Measurements from ENCODE around the gene CARM1. TPM values are rescaled to one million over a fixed set of nuclear protein-coding genes. Genes with fewer than 3 reads are reported as not detected.

The CARM1 gene
- total RNA-seq, 3 donors from 2014 or later (not counting 1 experiment from before 2014, with no cell fraction given), result 13.4 to 21.3 (median 19.8) TPM

DNA sequence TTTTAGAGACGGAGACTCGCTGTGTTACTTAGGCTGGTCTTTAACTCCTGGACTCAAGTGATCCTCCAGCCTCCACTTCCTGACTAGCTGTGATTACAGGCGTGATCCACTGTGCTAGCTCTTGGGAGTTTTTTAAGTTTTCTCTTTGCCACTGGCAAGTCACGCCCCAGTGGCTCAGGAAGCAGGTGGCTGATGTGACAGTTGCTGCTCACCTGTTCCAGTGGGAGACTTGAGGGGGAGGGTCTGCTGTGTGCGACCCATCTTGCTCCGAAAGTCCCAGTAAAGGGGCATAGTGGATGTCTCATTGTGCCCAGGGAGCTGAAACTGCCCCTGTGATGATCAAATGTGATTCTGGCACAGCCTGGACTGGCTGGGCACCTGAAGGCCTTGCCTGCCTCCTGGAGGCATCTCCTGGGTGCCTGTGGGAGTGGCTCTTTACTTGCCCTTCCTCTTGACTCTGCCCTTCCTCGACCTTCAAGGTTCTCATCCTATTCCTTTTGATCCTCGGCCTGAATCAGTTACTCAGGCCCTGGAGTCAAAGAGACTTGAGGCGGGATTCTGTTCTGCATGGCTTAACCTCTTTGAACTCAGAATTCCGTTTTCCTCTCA, 97.3 kb downstream of the CARM1 start:
- Histone ChIP-seq H3K27me3 (ENCODE audit: control insufficient read depth, insufficient read depth, low read length) (no peaks in the 10 kb centered on the region), H3K36me3 (ENCODE audit: control insufficient read depth, insufficient read depth, low read length) (no peaks in the 10 kb centered on the region), H3K27ac (ENCODE audit: low read length) (no peak overlapping the region), H3K4me1 (ENCODE audit: control insufficient read depth, insufficient read depth, low read length) (peaks cover 19% of the 10 kb centered on the region), H3K4me3 (ENCODE audit: low read length) (no peak overlapping the region), H3K9me3 (ENCODE audit: control insufficient read depth, insufficient read depth, low read length) (no peaks in the 10 kb centered on the region)
- Mint-ChIP-seq H3K27me3 (ENCODE audit: low read depth in 2 of 2) (no peaks in the 10 kb centered on the region), H3K4me3 (no peak overlapping the region), H3K9me3 (no peaks in the 10 kb centered on the region), H3K27ac (no peak overlapping the region), H3K36me3 (no peaks in the 10 kb centered on the region), H3K4me1 (peaks cover 25 to 30% of the 10 kb centered on the region in 2 donors)
- TF ChIP-seq, protein P1, sequence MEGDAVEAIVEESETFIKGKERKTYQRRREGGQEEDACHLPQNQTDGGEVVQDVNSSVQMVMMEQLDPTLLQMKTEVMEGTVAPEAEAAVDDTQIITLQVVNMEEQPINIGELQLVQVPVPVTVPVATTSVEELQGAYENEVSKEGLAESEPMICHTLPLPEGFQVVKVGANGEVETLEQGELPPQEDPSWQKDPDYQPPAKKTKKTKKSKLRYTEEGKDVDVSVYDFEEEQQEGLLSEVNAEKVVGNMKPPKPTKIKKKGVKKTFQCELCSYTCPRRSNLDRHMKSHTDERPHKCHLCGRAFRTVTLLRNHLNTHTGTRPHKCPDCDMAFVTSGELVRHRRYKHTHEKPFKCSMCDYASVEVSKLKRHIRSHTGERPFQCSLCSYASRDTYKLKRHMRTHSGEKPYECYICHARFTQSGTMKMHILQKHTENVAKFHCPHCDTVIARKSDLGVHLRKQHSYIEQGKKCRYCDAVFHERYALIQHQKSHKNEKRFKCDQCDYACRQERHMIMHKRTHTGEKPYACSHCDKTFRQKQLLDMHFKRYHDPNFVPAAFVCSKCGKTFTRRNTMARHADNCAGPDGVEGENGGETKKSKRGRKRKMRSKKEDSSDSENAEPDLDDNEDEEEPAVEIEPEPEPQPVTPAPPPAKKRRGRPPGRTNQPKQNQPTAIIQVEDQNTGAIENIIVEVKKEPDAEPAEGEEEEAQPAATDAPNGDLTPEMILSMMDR (IDR thresholded peaks at IDR 0.05), result no peak
- ATAC-seq (no peak), DNase-seq (peak in 1 of 2 donors; percentile 25)
- WGBS (ENCODE audit: insufficient coverage), result 68% methylated on average over 10 of the region's 10 CpGs
- intact Hi-C loops (cut with micrococcal nuclease), result no loop called here

DNA sequence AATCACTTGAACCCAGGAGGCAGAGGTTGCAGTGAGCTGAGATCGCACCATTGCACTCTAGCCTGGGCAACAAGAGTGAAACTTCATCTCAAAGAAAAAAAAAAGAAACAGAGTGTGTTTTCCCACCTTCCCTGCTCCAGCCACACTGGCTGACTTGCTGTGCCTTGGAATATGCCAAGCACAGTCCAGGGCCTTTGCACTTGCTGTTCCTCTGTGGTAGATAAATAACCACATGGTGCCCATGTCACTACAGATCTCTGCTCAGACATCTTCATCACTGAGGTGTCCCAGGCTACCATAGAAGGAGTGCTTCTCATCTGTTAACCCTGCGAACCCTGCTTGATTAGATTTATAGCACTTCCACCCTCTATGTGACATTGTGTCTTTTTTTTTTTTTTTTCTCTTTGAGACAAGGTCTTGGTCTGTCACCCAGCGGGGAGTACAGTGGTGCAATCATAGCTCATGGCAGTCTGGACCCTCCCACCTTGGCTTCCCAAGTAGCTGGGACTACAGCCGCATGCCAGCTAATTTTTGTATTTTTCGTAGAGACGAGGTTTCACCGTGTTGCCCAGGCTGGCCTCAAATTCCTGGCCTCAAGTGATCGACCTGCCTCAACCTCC, 99.9 kb downstream of the CARM1 start:
- no peaks in the 10 kb centered on the region for H3K36me3 ChIP-seq (ENCODE audit: control insufficient read depth, insufficient read depth, low read length)
- TF ChIP-seq, protein P1 (IDR thresholded peaks at IDR 0.05), result no peak
- Mint-ChIP-seq H3K4me3 (no peak overlapping the region), H3K36me3 (no peaks in the 10 kb centered on the region), H3K4me1 (peaks cover 23 to 31% of the 10 kb centered on the region in 2 donors), H3K27me3 (ENCODE audit: low read depth in 2 of 2) (no peaks in the 10 kb centered on the region), H3K27ac (no peak overlapping the region), H3K9me3 (no peaks in the 10 kb centered on the region)
- H3K27ac ChIP-seq (ENCODE audit: low read length), result no peak overlapping the region
- intact Hi-C loops (cut with micrococcal nuclease), result no loop called here
- no peaks in the 10 kb centered on the region for H3K27me3 ChIP-seq (ENCODE audit: control insufficient read depth, insufficient read depth, low read length)
- no peak for ATAC-seq
- 96% methylated on average over 8 of the region's 8 CpGs for WGBS (ENCODE audit: insufficient coverage)
- H3K4me1 ChIP-seq (ENCODE audit: control insufficient read depth, insufficient read depth, low read length), result peaks cover 10% of the 10 kb centered on the region
- no peak for DNase-seq
- no peaks in the 10 kb centered on the region for H3K9me3 ChIP-seq (ENCODE audit: control insufficient read depth, insufficient read depth, low read length)
- H3K4me3 ChIP-seq (ENCODE audit: low read length), result no peak overlapping the region

Other genes starting within 250 kb of the CARM1 start
- 100 to 1,000 TPM; 231 to 306 (median 279) TPM for gene SLC44A2, start 246.0 kb upstream of the CARM1 start, total RNA-seq
- 100 to 1,000 TPM; 329 to 365 (median 332) TPM for gene ILF3, start 217.2 kb upstream of the CARM1 start, total RNA-seq
- gene QTRT1, start 170.1 kb upstream of the CARM1 start, total RNA-seq, result 10 to 100 TPM; 29.0 to 37.5 (median 29.9) TPM
- 100 to 1,000 TPM; 419 to 491 (median 428) TPM for gene DNM2, start 153.5 kb upstream of the CARM1 start, total RNA-seq
- gene TMED1, start 35.3 kb upstream of the CARM1 start, total RNA-seq, result 10 to 100 TPM; 20.5 to 27.8 (median 27.4) TPM
- 1 to 10 TPM; 2.9 to 9.9 (median 6.2) TPM for gene C19orf38, start 23.1 kb upstream of the CARM1 start, total RNA-seq
- gene YIPF2, start 57.1 kb downstream of the CARM1 start, total RNA-seq, result 10 to 100 TPM; 26.4 to 27.8 (median 27.2) TPM
- 10 to 100 TPM; 20.7 to 30.9 (median 24.1) TPM for gene TIMM29, start 57.3 kb downstream of the CARM1 start, total RNA-seq
- gene SMARCA4, start 89.5 kb downstream of the CARM1 start, total RNA-seq, result 10 to 100 TPM; 85.4 to 96.1 (median 93.6) TPM
- 100 to 1,000 TPM in 2 of 3 donors, 10 to 100 TPM in 1; 84.7 to 172 (median 112) TPM for gene LDLR, start 217.9 kb downstream of the CARM1 start, total RNA-seq

All from natural killer cell (primary cell).